Epithelial cell of proximal tubule (primary cell): ENCODE results near the gene NACC1. TPM values are rescaled to one million over a fixed set of nuclear protein-coding genes. Genes with fewer than 3 reads are reported as not detected.

Experiments
- DNase-seq: peaks from one replicate; pipeline ENCODE4 v3.0.0-alpha.2; 2011; ENCODE audit warnings: low read depth
- H3K4me3 ChIP-seq: 2 replicates; pipeline ENCODE4 v1.5.1; 2011; ENCODE audit warnings: low read depth, mild to moderate bottlenecking, low read length
- total RNA-seq: library from RNA; depleted of rRNA; stranded (reverse); fragments of >200 nt; gene quantifications from 2 replicates; pipeline ENCODE4 v1.2.3, GENCODE V29; 2015
- TF ChIP-seq, protein P1 (sequence below): conservative IDR thresholded peaks from 2 replicates; pipeline ENCODE4 v1.5.1; 2012; ENCODE audit warnings: low read depth, mild to moderate bottlenecking, low read length

Gene NACC1
- total RNA-seq, 1 donor from 2014 or later = 72.2 TPM

DNA sequence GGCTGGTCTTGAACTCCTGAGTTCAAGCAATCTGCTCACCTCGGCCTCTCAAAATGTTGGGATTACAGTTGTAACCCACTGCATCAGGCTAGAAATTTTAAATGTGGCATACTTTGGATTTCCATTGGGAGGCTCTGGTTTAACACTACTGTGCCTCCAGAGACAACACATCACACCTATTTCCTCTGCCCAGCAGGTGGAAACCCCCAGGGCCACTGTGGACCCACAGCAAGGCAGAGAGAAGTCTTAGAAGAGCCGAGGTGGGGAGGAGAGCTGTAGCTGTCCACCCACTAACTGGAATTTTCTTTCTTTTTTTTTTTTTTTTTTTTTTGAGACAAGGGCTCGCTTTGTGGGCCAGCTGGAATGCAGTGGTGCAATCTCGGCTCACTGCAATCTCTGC lies 71.5 kb downstream of the NACC1 start:
- TF ChIP-seq, protein P1, sequence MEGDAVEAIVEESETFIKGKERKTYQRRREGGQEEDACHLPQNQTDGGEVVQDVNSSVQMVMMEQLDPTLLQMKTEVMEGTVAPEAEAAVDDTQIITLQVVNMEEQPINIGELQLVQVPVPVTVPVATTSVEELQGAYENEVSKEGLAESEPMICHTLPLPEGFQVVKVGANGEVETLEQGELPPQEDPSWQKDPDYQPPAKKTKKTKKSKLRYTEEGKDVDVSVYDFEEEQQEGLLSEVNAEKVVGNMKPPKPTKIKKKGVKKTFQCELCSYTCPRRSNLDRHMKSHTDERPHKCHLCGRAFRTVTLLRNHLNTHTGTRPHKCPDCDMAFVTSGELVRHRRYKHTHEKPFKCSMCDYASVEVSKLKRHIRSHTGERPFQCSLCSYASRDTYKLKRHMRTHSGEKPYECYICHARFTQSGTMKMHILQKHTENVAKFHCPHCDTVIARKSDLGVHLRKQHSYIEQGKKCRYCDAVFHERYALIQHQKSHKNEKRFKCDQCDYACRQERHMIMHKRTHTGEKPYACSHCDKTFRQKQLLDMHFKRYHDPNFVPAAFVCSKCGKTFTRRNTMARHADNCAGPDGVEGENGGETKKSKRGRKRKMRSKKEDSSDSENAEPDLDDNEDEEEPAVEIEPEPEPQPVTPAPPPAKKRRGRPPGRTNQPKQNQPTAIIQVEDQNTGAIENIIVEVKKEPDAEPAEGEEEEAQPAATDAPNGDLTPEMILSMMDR = no peak
- DNase-seq = no peak
- no peak overlapping the region for H3K4me3 ChIP-seq

Other genes starting within 250 kb of the NACC1 start
- gene DNASE2, start 236.8 kb upstream of the NACC1 start, total RNA-seq = 21.0 and 24.0 TPM in 2 replicates
- gene KLF1, start 231.1 kb upstream of the NACC1 start, total RNA-seq = 0.51 TPM in 1 of 2 replicates, not detected in the other
- 43.4 and 49.1 TPM in 2 replicates for gene GCDH, start 227.1 kb upstream of the NACC1 start, total RNA-seq
- 0.22 and 1.3 TPM in 2 replicates for gene SYCE2, start 199.0 kb upstream of the NACC1 start, total RNA-seq
- 89.1 and 101 TPM in 2 replicates for gene FARSA, start 184.6 kb upstream of the NACC1 start, total RNA-seq
- gene CALR, start 179.7 kb upstream of the NACC1 start, total RNA-seq = 1,613 and 1,812 TPM in 2 replicates
- 108 and 129 TPM in 2 replicates for gene RAD23A, start 172.4 kb upstream of the NACC1 start, total RNA-seq
- gene GADD45GIP1, start 161.0 kb upstream of the NACC1 start, total RNA-seq = 87.2 and 105 TPM in 2 replicates
- 0.06 and 0.07 TPM in 2 replicates for gene DAND5, start 148.7 kb upstream of the NACC1 start, total RNA-seq
- 1.7 TPM in 1 of 2 replicates, not detected in the other for gene NFIX, start 122.8 kb upstream of the NACC1 start, total RNA-seq
- 4.0 and 6.9 TPM in 2 replicates for gene LYL1, start 15.4 kb upstream of the NACC1 start, total RNA-seq
- 49.9 and 56.1 TPM in 2 replicates for gene TRMT1, start 1.5 kb upstream of the NACC1 start, total RNA-seq
- gene STX10, start 32.1 kb downstream of the NACC1 start, total RNA-seq = 89.0 and 92.7 TPM in 2 replicates
- gene IER2, start 32.1 kb downstream of the NACC1 start, total RNA-seq = 105 and 145 TPM in 2 replicates